ENCODE results near the gene FAM107B. TPM values are rescaled to one million over a fixed set of nuclear protein-coding genes. Genes with fewer than 3 reads are reported as not detected.

The FAM107B gene
- total and polyA plus RNA-seq, 2 of the 4 experiments (the other 2 are of a cell fraction) = 26.4 to 27.1 TPM

- dilution Hi-C loops (cut with HindIII; ENCODE audit: low sequenced_read_pairs, unreplicated experiment) = no loop called here
- no CpG with 5 or more reads among the region's 2 CpGs for WGBS, 2 experiments (ENCODE audit: extremely low coverage in 2 of 2, insufficient read length in 1 of 2)
- H2AFZ ChIP-seq (replicated peaks; ENCODE audit: low read length, poor library complexity) = no peak overlapping the region
Observed at GRCh38 chr10:14648946-14649345, 125.8 kb downstream of the FAM107B start.

More at GRCh38 chr10:14648946-14649345, 125.8 kb downstream of the FAM107B start:
- Histone ChIP-seq H4K8ac (ENCODE audit: low read depth in 2 of 2, low read length in 2 of 2) (no peak overlapping the region), H3K9me1 (ENCODE audit: insufficient read depth, low read length) (peaks cover 3% of the 10 kb centered on the region; the same call in 1 of the 2 replicates), H4K5ac (ENCODE audit: low read depth, low read length) (no peak overlapping the region), H3K36me3 (ENCODE audit: control insufficient read depth, insufficient read depth, low read length) (no peaks in the 10 kb centered on the region), H4K91ac (ENCODE audit: insufficient read depth, low read depth, low read length) (no peak overlapping the region), H3K79me1 (ENCODE audit: low read depth in 1 of 2, low read length in 2 of 2) (no peaks in the 10 kb centered on the region), H3K4me2 (ENCODE audit: low read depth, low read length) (no peak overlapping the region), H3K4me1 (ENCODE audit: control insufficient read depth, insufficient read depth, low read length) (peaks cover 9% of the 10 kb centered on the region), H2AK5ac (ENCODE audit: low read depth, low read length) (no peak overlapping the region), H3K4me3 (ENCODE audit: insufficient read depth, low read depth, low read length) (no peak overlapping the region), H2AK9ac (replicated peaks; ENCODE audit: low read depth, low read length, poor library complexity) (no peak overlapping the region), H3K27ac (ENCODE audit: insufficient read depth, low read length) (no peak overlapping the region), H2BK5ac (ENCODE audit: low read depth, low read length, poor library complexity, severe bottlenecking) (peak overlapping the region; percentile 24), H3K18ac (ENCODE audit: low read depth, low read length) (no peak overlapping the region; the same call in 1 of the 2 replicates), H4K20me1 (ENCODE audit: insufficient read depth, low read length) (no peaks in the 10 kb centered on the region), H3K9ac (ENCODE audit: low read depth, low read length) (no peak overlapping the region), H3K9me3 (ENCODE audit: control insufficient read depth, insufficient read depth, low read length) (no peaks in the 10 kb centered on the region), H3K14ac (replicated peaks; ENCODE audit: low read depth, low read length) (no peak overlapping the region), H3K23ac (ENCODE audit: low read depth, low read length) (no peak overlapping the region), H3K4ac (ENCODE audit: low read depth, low read length) (no peak overlapping the region), H3K27me3 (ENCODE audit: control insufficient read depth, insufficient read depth, low read length) (peaks cover 12% of the 10 kb centered on the region), H2BK15ac (ENCODE audit: low read depth, low read length) (no peak overlapping the region), H3K56ac (ENCODE audit: extremely low read depth, insufficient read depth, low read length) (no peak overlapping the region), H2BK20ac (ENCODE audit: low read depth, low read length) (no peak overlapping the region), H2BK120ac (ENCODE audit: low read depth, low read length) (no peak overlapping the region)
- ChIA-PET POLR2A (ENCODE audit: unreplicated experiment) (no interaction called here), CTCF (no interaction called here)
- no peak for ATAC-seq (ENCODE audit: low read depth)
- DNase-seq = no peak
- TF ChIP-seq RFX5 (IDR thresholded peaks at IDR 0.05; ENCODE audit: low read depth, low read length) (no peak), SMC3 (IDR thresholded peaks at IDR 0.05; ENCODE audit: low read depth, low read length) (no peak), NFE2L2 (IDR thresholded peaks at IDR 0.05; ENCODE audit: low read depth, low read length) (no peak), MXI1 (IDR thresholded peaks at IDR 0.05; ENCODE audit: borderline replicate concordance, low read depth, low read length) (no peak), RCOR1 (IDR thresholded peaks at IDR 0.05; ENCODE audit: insufficient replicate concordance, low read length) (no peak), CTCF (conservative IDR thresholded peaks at IDR 0.05; ENCODE audit: low read depth, low read length) (no peak), FOS (IDR thresholded peaks at IDR 0.05; ENCODE audit: low read depth, low read length) (no peak), MAFK (IDR thresholded peaks at IDR 0.05; ENCODE audit: low read depth, low read length) (no peak), BHLHE40 (IDR thresholded peaks at IDR 0.05; ENCODE audit: low read depth, low read length) (no peak), POLR2A (IDR thresholded peaks at IDR 0.05; ENCODE audit: low read depth, low read length) (no peak), RAD21 (IDR thresholded peaks at IDR 0.05; ENCODE audit: low read length) (no peak)
- TF ChIP-seq, protein P1, sequence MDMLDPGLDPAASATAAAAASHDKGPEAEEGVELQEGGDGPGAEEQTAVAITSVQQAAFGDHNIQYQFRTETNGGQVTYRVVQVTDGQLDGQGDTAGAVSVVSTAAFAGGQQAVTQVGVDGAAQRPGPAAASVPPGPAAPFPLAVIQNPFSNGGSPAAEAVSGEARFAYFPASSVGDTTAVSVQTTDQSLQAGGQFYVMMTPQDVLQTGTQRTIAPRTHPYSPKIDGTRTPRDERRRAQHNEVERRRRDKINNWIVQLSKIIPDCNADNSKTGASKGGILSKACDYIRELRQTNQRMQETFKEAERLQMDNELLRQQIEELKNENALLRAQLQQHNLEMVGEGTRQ (IDR thresholded peaks at IDR 0.05; ENCODE audit: low read depth, low read length) = no peak
- in situ Hi-C loops (cut with MboI; ENCODE audit: low sequenced_read_pairs) (no loop called here), intact Hi-C loops (cut with micrococcal nuclease) (no loop called here)
- no TSS peak for BruUV-seq (replicated peaks)

Data from IMR-90 (cell line).